GM10248 (cell line): ENCODE measurements around the gene FTO.

ENCODE experiments used
- CTCF ChIA-PET: fragments of 300-600 bp; sonication (Branson Sonifier 250); formaldehyde crosslinking; extraction: SDS; loops from one replicate; lab custom pipeline; 2021; ENCODE audit warnings: antibody characterized with exemption; lab: Yijun Ruan, JAX
- POLR2A ChIA-PET: fragments of 350-650 bp; sonication (Branson Sonifier 250); formaldehyde crosslinking; extraction: SDS; loops from one replicate; lab custom pipeline; 2020; ENCODE audit warnings: antibody characterized with exemption; lab: Yijun Ruan, JAX
- DNase-seq: peaks from one replicate; pipeline ENCODE4 v3.0.0; 2012; ENCODE audit errors: extremely low spot score
- TF ChIP-seq, protein P1 (sequence below): IDR thresholded peaks from 2 replicates; pipeline ENCODE4 v1.5.1; 2012; ENCODE audit warnings: mild to moderate bottlenecking, low read depth; ENCODE audit errors: extremely low read depth, missing control alignments, control extremely low read depth

FTO gene

DNA sequence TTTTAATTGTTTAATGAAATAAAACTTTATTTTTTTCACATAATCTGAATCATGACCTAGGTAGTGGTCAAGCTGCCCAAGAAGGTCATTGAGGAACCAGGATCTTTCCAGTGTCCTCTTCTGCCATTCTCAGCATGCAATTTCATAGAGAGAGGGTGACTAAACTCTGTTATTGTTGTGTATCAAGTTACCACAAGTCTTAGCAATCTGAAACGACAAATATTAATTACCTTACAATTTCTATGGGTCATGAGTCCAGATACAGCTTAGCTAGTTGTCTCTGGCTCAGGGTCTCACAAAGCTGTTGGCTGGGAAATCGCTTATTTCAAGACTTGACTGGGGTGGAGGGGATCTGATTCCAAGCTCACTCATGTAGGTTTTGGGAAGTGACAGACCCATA is 37.6 kb downstream of the FTO start:
- ChIA-PET POLR2A (no interaction called here), CTCF (interaction anchor here (1.0 to 5.6 kb wide), 5 partner anchors 12 to 81 kb away, joined by 3 to 63 read pairs (median 24); no protein-coding TSS in a partner anchor)
- TF ChIP-seq, protein P1, sequence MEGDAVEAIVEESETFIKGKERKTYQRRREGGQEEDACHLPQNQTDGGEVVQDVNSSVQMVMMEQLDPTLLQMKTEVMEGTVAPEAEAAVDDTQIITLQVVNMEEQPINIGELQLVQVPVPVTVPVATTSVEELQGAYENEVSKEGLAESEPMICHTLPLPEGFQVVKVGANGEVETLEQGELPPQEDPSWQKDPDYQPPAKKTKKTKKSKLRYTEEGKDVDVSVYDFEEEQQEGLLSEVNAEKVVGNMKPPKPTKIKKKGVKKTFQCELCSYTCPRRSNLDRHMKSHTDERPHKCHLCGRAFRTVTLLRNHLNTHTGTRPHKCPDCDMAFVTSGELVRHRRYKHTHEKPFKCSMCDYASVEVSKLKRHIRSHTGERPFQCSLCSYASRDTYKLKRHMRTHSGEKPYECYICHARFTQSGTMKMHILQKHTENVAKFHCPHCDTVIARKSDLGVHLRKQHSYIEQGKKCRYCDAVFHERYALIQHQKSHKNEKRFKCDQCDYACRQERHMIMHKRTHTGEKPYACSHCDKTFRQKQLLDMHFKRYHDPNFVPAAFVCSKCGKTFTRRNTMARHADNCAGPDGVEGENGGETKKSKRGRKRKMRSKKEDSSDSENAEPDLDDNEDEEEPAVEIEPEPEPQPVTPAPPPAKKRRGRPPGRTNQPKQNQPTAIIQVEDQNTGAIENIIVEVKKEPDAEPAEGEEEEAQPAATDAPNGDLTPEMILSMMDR: no peak
- DNase-seq: no peak

DNA sequence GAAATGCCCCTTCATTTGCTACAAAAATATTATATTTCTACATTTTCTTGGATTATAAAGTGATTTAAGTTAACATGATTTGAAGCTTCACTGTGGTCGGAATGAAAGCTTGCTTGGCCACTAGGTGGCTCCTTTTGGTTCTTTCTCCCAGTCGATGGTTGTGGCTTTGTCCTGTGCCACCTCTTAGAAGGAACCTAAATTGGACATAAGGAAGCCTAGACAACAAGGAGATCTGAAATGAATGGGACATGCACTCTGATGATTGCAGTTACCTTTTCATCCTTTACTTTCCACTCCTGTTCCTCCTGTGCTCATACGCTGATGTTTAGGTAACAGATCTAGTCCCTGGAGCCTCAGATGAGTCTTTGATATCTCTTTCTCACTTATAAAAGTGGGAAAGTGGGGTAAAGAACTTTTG is 39.2 kb downstream of the FTO start:
- TF ChIP-seq, protein P1: peak; percentile 54
- CTCF ChIA-PET: interaction anchor here (1.0 to 5.6 kb wide), 14 partner anchors 8 to 138 kb away, joined by 3 to 63 read pairs (median 6); partner anchors contain the start of genes FTO and RPGRIP1L
- DNase-seq: no peak
- POLR2A ChIA-PET: no interaction called here

DNA sequence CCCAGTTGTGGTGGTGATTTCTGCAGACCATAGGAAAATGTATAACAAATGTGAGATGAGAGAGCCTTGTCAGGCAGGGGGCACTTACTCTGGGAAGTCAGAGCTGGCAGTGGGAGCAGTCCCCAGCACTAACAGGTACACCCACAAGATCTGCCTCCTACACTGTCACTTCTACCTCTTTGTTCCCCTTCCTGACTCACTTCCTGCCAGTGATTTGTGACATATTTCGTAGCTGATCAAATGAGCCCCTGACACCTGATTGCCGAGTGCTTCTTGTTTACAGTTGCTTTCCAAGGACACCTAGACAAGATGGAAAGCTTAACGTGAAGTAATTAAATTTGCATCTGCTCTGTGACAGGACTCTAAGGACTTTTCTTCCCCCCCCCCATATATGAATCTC is 40.5 kb downstream of the FTO start:
- peak; percentile 16 for DNase-seq
- CTCF ChIA-PET: interaction anchor here (0.8 to 5.6 kb wide), 7 partner anchors 9 to 32 kb away, joined by 3 to 63 read pairs (median 19); no protein-coding TSS in a partner anchor
- POLR2A ChIA-PET: no interaction called here
- TF ChIP-seq, protein P1: no peak

DNA sequence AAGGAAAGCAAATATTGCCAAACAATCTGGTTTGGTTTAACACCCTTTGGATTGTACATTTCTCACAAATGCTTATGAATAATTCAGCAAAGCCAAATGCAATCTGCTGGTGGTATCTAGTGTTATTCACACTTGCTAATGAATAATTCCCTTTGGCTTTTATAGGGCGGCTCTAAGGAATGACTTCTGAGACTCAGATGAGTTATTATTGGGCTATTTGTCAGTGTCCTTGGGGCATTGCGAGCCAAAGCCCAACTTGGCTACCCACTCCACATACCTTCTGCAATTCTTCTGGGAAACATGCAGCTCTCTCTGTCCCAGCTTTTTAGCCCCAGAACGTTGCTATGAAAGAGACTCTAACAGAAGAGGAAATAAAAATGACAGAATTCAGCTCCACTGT is 41.1 kb downstream of the FTO start:
- TF ChIP-seq, protein P1: no peak
- no peak for DNase-seq
- ChIA-PET POLR2A (no interaction called here), CTCF (interaction anchor here (1.0 to 5.6 kb wide), 6 partner anchors 10 to 32 kb away, joined by 5 to 63 read pairs (median 22); no protein-coding TSS in a partner anchor)

DNA sequence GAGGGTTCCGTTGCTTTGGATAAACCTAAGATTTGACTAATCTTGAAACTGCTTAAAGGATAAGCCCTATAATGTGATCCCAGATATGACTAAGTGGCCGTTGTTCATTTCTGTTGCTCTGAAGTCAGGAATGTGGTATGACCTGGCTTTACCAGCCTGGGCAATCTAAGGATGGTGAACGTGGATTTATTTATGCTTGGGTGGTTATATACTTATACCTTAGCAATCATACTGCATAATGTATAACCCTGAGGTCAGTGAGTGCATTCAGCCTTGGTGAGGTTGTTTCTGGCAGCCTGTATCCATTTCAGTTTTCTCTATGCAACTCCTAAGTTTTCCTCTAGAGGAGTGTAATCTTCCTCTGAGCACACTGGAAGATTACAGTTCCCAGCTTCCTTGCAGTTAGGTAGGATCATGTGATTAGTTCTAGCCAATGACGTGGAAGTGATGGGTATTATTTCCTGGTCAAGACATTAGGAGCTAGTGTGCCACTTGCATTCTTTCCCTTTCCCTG is 41.9 kb downstream of the FTO start:
- TF ChIP-seq, protein P1: no peak
- CTCF ChIA-PET: interaction anchor here (1.0 to 5.6 kb wide), 3 partner anchors 9 to 15 kb away, joined by 5 to 63 read pairs (median 19); no protein-coding TSS in a partner anchor
- no peak for DNase-seq
- POLR2A ChIA-PET: no interaction called here

DNA sequence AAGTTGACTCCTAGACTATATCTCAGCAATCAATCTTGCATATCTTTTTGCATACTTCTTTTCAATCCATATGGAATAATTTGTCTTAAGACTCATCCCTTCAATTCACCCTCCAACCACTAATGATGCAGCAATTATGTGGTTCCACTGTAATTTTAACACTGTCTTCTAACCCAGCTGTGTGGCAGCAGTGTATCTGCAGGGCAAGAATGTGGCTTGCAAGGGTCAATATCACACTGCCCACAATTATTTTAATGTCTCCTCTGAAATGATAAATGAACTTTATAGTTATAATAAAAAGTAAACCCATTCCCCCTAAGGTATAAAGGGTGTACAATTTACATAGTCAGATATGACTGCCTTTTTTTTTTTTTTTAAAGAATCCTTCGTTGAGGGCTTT is 48.6 kb downstream of the FTO start:
- ChIA-PET CTCF (interaction anchor here (7.8 kb wide), 1 partner anchor 9 kb away, joined by 63 read pairs; no protein-coding TSS in a partner anchor), POLR2A (no interaction called here)
- DNase-seq: no peak
- TF ChIP-seq, protein P1: no peak
